GM20000 (cell line): ENCODE results near the gene C4BPB.

Experiments
- DNase-seq: peaks from one replicate; pipeline ENCODE4 v3.0.0; 2012; ENCODE audit warnings: low spot score
- TF ChIP-seq, protein P1 (sequence below): IDR thresholded peaks from 2 replicates; pipeline ENCODE4 v1.5.1; 2012; ENCODE audit warnings: mild to moderate bottlenecking, control low read depth; ENCODE audit errors: extremely low read depth, missing control alignments

The C4BPB gene

DNA sequence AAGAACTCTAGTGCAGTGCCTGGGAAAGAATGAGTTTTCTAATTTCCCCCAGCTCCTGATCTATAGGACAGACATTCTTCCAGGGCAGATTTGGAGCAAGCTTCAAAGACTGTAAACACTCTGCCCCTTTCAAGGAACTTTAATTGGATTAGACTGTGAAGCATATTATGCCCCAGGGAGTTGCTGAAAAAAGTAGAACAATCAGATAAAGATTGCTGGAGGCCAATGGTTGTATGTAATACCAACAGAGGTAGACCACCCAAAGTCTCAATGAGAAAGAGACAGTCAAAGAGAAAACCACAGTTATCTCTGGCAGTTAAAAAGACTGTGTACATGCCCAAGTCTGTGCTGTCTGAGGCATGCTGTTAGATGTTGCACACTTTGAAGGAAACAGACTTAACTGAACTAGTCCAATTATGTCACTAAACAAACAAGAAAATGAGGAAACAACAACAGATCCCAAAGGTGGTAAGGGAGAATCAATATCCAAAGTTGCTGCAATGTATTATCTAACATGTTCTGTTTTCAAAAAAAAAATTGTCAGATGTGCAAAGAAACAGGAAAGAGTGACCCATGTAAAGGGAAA is 39.8 kb downstream of the C4BPB start:
- DNase-seq, result no peak
- TF ChIP-seq, protein P1, sequence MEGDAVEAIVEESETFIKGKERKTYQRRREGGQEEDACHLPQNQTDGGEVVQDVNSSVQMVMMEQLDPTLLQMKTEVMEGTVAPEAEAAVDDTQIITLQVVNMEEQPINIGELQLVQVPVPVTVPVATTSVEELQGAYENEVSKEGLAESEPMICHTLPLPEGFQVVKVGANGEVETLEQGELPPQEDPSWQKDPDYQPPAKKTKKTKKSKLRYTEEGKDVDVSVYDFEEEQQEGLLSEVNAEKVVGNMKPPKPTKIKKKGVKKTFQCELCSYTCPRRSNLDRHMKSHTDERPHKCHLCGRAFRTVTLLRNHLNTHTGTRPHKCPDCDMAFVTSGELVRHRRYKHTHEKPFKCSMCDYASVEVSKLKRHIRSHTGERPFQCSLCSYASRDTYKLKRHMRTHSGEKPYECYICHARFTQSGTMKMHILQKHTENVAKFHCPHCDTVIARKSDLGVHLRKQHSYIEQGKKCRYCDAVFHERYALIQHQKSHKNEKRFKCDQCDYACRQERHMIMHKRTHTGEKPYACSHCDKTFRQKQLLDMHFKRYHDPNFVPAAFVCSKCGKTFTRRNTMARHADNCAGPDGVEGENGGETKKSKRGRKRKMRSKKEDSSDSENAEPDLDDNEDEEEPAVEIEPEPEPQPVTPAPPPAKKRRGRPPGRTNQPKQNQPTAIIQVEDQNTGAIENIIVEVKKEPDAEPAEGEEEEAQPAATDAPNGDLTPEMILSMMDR, result no peak

DNA sequence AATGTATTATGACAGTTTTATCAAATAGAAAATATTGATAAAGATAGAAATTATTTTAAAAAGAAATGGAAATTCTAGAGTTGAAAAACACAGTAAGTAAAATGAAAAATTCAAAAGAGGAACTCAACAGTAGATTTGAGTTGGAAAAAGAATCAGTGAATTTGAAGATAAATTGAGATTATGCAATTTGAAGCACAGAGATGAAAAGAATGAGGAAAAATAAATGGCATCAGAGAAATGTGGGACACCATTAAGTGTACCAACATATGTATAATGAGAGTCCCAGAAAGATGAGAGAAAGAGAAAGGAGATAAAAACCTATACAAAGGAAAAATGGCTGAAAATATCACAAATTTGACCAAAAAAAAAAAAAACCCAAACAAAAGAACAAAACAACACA is 40.4 kb downstream of the C4BPB start:
- DNase-seq, result no peak
- TF ChIP-seq, protein P1, result no peak

DNA sequence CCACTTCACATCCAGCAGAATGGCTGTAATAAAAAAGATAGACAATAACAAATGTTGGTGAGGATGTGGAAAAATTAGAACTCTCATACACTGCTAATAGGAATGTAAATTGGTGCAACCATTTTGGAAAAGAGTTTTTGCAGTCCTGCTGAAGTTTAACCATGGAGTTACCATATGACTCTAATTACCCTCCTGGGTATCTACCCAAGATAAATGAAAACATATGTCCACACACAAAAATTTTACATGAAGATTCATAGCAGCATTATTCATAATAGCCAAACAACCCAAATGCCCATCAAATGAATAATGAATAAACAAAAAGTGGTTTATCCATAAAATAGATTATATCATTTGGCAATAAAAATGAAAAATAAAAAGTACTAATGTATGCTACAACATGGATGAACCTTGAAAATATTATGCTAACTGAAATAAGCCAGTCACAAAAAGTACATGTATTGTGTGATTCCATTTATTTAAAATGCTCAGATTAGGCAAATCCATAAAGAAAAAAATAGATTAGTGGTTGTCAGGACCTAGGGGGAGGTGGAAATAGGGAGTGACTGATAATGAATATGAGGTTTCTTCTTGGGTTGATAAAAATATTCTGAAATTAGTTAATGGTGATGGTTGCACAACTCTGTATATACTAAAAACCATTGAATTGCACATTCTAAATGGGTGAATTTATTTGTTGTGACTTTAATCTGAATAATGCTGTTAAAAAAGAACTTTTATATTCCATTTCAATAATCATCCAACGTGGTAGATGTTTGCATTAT is 41.8 kb downstream of the C4BPB start:
- no peak for DNase-seq
- TF ChIP-seq, protein P1, result no peak

DNA sequence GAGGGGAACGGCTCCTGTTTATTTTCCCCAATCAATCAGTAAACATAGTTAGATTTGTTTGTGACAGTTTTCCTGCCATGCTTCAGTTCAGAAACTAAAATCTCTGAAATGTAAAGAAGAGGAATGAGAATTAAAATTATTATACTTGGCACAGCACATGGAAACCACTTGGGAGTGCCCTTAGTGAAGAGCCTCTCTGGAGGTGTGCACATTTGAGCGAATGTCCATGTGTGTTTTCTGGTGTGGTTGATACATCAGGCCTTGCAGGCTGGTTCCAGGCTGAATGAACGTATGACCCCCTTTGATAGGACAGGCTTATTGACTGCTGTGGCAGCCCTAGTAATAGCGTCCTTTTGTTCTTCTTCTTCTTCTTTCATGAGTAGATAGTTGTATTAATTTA is 42.5 kb downstream of the C4BPB start:
- TF ChIP-seq, protein P1, result no peak
- DNase-seq, result no peak

DNA sequence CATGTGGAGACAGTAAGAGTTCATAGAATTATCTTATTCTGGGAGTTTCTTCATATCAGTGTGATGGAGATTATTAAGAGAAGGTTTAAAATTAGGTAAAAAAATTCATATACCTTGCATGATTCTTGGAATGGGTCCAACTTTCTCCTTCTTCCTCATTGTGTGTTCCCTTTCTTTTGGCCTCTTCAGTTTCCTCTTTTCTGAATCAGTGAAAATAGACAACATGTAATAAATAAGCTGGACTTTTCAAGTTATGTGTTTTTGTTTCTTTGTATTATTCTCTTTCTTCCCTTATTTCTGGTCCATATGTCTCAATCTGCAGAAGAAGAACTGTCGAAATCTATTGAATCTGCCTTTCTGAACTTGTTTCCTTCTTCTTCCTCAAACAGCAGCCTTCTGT is 45.9 kb downstream of the C4BPB start:
- TF ChIP-seq, protein P1, result no peak
- no peak for DNase-seq

DNA sequence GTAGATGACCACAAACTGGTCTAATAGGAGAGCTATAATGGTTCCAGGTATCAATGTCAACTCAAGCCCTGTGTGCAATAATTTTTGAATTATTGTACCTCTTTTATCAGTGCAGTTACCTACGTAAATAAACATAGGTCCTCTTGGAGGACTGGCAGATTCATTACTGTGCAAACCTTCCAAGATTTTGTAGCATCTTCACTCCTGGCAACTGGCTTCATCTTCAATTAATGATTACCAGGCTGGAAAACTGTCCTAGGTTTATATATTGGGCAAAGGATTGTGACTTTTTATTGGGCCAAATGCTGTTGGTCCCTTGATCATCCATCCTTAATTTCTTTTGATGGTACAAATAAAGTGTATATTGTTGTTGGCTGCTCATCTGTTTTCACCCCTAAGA is 51.0 kb downstream of the C4BPB start:
- TF ChIP-seq, protein P1, result no peak
- DNase-seq, result no peak

DNA sequence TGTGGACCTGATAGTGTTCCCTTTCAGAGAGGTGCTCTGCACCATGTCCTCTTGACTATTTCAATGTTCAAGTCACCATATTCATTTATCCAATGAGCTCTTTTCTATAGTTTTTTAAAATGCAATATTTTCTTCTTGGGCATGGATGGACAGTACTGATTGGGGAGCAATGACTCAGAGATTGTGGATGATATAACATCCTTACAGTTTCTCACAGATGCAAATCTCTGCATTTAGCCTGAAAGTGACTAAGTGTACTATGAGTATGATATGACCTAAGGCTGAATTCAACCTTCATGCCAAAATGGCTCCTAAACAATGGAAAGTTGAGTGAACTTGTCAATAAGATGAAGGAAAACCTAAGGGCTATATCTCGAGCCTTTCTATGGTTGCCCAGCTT is 51.9 kb downstream of the C4BPB start:
- TF ChIP-seq, protein P1, result no peak
- DNase-seq, result no peak
